GM12865 (cell line): ENCODE measurements around the gene ATP8A2.

Source experiments
- DNase-seq: peaks from one replicate; pipeline ENCODE4 v3.0.0; 2010; ENCODE audit warnings: low read depth
- H3K4me3 ChIP-seq: 2 replicates; pipeline ENCODE4 v1.5.1; 2011; ENCODE audit warnings: mild to moderate bottlenecking, low read depth, low read length, control low read depth
- CTCF ChIP-seq: IDR thresholded peaks from 2 replicates; pipeline ENCODE4 v1.5.1; 2011; ENCODE audit warnings: low read length, control low read depth, low read depth, inconsistent platforms; ENCODE audit not compliant: insufficient read depth; ENCODE audit errors: missing control alignments

The ATP8A2 gene

GRCh38 chr13:25765266-25765665 lies 393.5 kb downstream of the ATP8A2 start:
- DNase-seq, result no peak
- no peak overlapping the region for H3K4me3 ChIP-seq
- no peak for TF ChIP-seq CTCF

GRCh38 chr13:25766576-25766975 lies 394.8 kb downstream of the ATP8A2 start:
- no peak for DNase-seq
- H3K4me3 ChIP-seq, result no peak overlapping the region
- no peak for TF ChIP-seq CTCF

- no peak for TF ChIP-seq CTCF
- H3K4me3 ChIP-seq, result no peak overlapping the region
- no peak for DNase-seq
These were observed 395.2 kb downstream of the ATP8A2 start for GRCh38 chr13:25766991-25767390.

GRCh38 chr13:25768376-25768775 lies 396.6 kb downstream of the ATP8A2 start:
- no peak for TF ChIP-seq CTCF
- H3K4me3 ChIP-seq, result no peak overlapping the region
- no peak for DNase-seq

GRCh38 chr13:25768838-25769237 lies 397.1 kb downstream of the ATP8A2 start:
- no peak for TF ChIP-seq CTCF
- H3K4me3 ChIP-seq, result no peak overlapping the region
- DNase-seq, result no peak

- H3K4me3 ChIP-seq, result no peak overlapping the region
- no peak for DNase-seq
- TF ChIP-seq CTCF, result no peak
These were observed 398.8 kb downstream of the ATP8A2 start for GRCh38 chr13:25770601-25771000.

- DNase-seq, result no peak
- no peak for TF ChIP-seq CTCF
- H3K4me3 ChIP-seq, result no peak overlapping the region
These were observed 399.4 kb downstream of the ATP8A2 start for GRCh38 chr13:25771202-25771601.
